ENCODE data around the gene SCRN2.

The SCRN2 gene

DNA sequence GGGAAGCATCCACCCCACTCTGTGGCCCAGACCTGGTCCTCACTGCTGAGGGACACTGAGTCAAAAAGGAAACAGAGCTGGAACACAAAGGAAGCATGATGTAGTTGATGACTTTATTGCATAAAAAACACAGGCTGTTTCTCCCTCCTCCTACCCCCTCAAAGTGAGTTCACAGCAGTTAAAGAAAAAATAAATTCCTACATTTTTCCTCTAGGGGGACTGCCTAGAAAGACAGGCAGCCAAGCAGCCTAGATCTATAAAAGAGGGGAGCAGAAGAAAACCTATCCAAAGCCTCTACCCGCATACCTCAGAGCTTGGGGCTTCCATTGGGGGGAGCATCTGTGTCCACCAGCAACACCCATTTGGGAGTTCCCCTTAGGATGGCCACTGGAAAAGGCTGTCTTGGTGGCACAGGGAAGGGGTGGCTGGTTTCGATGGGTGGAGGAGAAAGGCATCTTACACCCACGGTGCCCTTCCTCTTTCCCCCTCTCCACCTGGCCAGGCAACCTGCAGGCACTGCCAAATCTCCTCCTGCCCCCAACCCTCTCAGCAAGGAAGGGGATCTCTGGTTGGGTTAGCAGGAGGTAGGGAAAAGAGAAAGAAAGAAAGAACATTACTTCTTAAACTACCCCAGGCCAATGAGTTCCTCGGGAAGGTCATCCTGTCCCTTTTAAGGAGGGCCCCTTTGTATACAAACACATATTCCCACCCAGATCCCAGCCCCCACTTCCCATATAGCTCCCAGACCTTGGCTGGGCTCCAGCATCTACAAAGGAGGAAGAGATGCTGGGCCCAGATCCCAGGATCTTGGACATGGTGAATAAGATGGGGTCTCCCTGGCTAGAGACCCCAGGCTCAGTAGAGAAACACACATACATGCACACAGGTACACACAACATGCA lies 4.0 kb upstream of the SCRN2 start:
- DNase-seq = peak; percentile 28 to 60 (median 49)

DNA sequence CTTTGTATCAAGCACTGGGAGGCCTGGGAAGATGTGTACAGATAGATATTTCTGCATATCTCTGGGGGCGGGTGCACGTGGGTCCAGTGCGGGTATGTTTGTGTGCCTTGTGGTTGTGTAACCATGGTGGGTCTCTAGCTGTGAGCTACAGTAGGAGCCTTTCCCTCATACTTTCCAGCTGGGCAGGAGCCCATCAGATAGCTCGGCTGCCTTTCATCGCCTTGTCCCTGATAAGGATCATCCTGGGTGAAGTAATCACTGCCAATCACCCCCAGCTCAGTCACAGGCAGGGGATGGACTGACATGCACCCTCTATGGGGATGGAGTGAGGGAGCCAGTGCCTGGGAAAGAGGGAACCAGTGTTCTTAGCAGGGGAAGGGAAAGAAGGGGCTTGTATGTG lies 3.2 kb upstream of the SCRN2 start:
- DNase-seq = no peak

DNA sequence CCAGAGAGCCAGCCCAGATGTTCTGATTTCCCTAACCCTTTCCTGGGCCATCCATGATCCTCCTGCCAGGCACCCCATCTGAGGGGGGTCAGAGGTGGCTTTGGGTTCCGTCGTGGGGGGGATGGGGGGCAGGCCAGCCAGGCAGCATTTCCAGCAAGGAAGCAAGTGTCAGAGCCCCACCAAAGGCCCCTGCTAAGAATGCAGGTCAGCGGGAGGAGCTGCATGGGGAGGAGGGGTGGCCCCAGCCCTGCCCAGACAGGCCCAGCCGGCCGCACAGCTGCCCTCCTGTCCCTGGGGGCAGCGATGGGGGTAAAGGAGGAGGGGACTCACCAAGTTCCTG lies 2.3 kb upstream of the SCRN2 start:
- DNase-seq = no peak

DNA sequence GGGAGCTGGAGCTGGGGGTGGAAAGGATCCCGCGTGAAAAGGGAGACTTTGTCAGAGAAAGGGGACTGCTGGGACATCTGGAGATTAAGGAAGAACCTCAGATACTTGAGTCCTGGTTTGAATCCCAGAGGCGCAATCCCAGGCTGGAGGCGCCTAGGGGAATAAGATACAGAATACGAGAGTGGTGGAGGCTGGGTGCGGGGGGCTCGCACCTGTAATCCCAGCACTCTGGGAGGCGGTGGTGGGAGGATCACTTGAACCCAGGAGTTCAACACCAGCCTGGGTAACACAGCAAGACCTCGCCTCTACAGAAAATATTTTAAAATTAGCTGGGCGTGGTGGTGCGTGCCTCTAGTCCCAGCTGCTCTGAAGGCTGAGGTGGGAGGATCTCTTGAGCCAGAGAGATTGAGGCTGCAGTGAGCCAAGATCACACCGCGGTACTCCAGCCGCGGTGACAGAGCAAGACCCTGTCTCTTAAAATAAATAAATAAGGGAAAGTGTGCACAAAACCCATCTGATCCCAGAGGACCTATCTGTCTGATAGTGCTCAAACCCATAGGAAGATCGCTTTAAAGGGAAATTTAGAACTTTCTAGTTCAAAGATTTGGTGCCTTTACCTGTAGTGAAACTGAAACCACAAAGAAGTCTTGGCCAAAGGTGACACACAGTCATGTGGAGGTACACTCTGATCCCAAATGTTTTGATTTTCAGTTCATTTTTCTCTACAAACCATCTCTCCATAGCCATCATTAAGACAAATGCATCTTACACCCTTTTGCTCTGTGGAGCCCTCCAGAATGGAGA lies 617 bp upstream of the SCRN2 start:
- no peak for DNase-seq

DNA sequence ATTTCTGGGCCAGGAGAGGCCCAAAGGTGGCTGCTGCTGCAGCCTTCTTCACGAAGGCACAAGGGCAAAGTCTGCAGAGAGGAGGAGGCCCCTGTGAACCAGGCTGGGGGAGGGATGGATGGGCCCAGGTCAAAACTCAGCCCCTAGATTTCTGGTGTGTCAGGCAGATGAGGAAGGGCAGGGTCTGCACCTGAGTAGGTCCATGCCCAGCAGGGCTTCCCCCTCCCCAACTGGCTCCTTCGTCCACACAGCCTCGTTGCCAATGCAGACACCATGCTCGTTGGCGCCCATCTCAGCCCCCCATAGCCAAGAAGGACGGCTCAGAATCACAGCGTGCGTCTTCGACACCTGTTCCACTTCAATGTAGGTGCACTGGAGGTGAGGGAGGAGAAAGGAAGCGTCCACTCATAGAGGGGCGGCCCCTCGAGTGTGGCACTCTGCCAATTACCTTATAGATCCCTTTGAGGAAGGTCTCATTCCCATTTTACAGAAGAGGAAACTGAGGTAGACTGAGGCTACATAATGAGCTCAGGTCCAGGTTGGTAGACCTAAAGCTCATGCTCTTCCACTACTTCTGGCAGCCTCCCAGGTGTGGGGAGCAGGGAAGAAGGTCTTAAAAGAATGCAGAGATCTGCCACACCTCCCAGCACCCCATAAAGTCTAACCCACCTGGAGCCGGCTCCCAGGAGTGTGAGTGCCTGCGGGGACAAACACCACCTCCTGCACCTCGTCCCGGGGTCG lies 902 bp downstream of the SCRN2 start:
- no peak for DNase-seq

DNA sequence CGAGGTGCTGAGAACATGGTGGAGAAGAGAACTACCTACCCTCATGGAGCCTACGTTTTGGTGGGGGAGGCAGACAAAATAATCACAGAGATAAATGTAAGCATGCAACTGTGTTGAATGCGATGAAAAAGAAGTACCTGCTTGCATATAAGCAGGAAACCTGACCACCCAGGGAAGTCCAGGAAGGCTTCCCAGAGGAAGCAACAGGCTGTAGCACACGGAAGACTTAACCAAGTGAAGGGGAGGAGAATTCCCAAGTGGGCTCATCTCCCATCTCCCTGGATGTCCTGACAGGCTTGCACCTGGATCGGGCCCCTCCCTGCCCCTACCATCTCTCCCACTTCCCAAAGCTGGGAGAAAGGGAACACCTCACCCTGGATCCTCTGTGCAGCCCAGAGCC lies 2.0 kb downstream of the SCRN2 start:
- DNase-seq = no peak

DNA sequence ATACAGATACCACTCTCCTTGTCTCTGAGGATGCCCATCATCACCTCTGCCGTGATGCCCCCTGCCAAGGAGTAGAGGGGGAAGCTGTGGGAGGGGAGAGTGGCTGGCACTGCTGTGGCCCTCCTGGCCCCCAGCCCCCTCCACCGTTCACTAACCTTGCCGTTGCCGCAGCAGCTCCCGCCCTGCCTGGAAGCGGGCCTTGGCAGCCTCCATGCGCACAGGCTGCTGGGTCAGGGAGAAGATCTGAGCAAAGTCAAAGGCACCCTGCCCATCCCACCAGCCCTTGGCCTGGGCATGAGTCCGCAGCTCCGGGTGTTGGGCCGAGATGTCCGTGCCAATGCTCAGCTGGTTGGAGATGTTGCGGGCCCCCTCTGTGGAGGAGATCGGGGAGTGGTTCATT lies 2.4 kb downstream of the SCRN2 start:
- no peak for DNase-seq

DNA sequence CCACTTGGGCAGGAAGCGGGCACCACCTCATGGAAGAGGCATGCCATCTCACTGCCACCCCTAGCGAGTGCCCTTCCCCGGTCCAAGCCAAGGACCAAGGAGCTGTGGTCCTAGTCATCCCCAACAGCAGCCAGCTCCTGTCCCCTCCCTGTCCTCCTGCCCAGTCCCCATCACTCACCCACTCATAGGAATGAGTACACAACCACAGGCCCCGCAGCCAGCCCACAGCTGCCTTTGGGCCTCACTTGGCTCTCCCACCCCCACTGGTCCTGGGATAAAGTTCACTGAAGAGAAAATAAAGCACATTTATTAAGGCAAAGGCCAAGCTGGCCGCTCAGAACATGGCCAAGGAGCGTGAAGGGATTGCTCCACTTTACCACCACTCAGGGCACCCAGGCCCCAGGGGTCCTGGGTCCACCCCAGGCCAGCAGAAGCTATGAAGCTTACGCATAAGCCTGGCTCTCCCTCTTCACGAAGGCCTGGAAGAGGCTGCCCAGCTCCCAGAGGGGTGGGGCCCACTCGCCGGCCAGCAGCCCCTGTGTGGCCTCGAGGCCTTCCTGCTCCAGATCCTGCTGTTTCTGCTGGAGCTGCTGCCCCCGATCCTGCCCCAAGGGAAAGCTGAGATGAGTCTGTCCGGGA lies 3.6 kb downstream of the SCRN2 start:
- DNase-seq = no peak

DNA sequence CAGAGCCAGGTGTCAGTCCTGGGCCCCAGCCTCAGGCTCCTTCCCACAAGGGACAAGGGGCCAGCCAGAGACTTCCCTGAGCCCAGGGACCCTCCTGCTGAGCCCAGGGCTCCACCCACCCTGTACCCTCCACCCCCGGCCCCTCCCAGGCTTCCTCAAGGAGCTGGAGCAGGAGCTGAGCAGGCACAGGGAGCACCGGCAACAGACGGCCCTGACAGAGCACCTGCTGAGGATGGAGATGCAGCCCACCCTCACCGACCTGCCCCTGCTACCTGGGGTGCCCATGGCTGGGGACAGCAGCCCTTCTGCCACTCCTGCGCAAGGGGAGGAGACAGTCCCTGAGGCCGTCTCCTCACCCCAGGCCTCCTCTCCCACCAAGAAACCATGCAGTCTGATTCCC lies 4.5 kb downstream of the SCRN2 start:
- no peak for DNase-seq

DNA sequence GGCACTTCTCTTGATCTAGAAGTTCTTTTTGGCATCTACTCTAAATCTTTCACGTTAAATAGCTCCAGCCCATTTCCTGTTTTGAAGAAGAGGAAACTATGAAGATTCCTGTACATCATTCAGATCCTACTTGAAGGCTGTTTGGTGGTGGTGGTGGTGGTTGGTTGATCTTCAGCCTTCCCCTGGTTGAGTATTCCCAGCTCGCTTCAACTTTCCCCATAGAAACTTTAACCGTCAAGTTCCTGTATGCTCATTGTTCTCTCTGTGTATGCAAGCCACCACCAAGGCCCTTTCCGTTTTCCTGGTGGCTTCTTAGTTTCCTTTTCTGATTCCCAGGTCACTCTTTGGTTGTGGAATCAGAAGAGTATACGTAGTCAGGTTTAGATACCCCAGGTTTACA lies 6.3 kb downstream of the SCRN2 start:
- DNase-seq = no peak

DNA sequence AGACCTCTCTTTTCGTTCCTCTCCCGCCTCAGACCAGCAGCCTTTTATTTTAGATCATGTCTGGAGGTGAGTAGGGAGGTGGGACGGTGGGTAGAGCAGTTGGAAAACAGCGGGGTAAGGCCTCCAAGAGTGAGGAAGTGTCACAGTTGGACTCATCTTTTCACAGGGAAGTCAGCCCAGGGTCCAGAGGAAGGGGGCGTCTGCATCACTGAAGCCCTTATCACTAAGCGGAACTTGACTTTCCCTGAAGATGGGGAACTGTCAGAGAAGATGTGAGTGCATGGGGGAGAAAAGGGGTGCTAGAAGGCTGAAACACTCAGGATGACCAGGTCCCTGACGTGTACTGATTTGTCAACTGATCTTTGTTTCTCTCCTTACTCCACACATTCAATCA lies 9.1 kb downstream of the SCRN2 start:
- peak; percentile 78 to 85 (median 78) for DNase-seq

DNA sequence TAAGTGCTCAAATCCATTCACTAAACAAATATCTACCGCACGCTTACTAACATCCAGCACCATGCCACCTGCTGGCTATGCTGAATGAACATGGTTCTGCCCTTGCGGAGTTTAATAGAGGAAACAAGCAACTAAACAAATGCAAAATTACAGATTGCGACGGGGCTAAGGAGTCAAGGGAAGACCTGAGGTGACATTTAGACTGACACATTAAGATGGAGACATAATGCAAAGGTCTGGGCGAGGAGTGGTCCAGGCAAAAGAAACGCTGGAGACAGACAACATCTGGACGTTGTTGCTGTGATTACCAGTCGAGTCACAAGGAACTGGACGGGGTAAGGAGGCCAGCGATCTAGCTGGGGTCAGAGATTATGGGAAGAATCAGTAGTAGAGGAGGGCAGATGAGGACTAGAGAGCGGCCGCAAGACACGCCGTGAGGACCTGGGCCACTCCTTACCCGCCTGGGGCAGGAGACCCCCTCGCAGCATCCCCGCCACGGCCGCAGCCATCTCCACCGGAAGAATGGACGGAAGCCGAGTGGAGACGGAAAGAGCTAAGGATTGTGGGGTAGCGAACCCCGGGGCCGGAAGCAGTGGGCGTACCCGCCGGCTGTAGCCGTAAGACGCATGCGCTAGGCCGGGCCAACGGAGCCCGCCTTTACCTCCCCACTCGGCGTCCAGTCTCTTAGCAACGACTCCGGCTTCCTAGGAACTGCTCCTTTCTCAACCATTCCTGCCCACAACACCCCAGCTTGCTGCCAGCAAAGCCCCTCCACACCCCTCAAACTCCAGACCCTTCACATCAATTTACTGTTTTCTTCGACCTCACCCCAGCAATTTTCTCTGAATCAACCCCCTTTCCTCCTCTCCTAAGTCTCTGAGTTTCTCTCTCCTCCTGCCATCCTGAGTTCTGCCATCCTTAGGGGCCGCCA lies 9.8 kb downstream of the SCRN2 start, which contains the start of the genes LRRC46 and MRPL10:
Gene LRRC46 (plus strand): TSS at position 668 of the 931 bp plus-strand sequence. CDS start 320 bp downstream, outside the sequence.
Gene MRPL10 (minus strand): TSS at position 539 of the 931 bp plus-strand sequence. CDS start 30 bp downstream, at position 509.
- DNase-seq = peak; percentile 92 to 96 (median 95)

DNA sequence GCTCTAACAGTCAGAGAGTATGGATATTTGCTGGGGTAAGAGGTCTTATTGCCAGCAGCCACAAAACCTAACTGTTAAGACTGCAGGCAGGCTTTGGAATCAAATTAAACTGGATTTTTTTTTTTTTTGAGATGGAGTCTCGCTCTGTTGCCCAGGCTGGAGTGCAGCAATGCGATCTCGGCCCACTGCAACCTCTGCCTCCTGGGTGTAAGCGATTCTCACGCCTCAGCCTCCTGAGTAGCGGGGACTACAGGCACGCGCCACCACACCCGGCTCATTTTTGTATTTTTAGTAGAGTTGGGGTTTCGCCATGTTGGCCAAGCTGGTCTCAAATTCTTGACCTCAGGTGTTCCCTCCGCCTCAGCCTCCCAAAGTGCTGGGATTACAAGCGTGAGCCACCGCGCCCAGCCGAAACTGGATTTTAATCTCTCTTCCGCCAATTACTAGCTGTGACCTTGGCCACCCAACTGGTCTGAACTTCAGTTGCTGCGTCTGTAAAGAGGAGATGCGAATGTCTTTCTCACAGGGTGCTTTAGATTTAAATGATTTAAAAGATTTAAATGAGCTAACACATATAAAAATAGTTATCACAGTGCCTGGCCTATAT lies 10.6 kb downstream of the SCRN2 start:
- no peak for DNase-seq

DNA sequence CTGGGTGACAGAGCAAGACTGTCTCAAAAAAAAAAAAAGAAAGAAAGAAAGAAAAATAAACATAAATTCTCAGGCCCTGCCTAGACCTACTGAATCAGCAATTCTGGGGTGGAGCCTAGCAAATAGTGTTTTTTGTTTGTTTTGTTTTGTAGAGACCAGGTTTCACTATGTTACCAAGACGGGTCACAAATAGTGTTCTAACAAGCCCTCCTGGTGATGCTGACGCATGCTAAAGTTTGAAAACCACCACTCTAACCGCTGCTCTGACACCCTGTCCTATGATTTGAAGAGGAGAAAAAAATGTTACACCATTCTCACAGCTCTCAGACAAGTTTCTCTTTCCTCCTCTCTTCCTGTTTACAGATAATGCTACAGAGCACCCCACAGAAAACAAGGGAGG lies 11.2 kb downstream of the SCRN2 start:
- no peak for DNase-seq

DNA sequence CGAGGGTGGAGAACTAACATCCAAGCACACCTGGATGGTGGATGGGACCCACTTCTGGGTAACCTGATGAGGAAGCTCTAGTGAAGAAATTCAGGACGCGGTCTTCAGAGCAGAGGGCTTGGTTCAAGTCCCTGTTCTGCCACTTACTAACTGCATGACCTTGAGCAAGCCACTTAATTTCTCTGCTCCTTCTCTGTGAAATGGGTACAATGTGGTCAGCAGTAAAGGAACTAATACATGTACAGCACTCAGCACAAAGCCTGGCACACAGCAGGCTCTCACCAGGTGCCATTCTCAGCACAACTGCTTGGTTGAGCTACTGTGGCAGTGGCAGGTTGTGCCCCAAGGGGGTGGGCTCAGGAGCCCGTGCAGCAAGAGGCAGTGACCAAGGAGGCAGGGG lies 17.6 kb downstream of the SCRN2 start:
- no peak for DNase-seq

DNA sequence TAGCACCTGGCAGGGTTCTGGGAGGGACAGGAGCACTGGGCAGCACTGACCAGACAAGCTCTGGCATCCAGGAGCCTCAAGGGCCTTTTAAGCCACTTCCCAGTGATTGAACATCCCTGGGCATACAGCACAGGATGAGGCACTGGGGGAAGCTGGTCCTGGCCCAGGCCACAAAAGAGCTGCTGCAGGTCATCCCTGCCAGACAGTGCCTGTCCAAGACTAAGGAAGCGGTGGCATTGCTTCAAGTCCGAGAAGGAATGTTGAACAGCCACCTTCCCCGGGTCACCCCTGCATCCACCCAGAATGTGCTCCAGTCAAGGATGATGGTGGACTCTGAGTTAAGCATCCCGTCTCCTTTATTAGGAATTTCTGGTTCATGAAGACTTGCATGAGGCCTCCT lies 18.3 kb downstream of the SCRN2 start:
- DNase-seq = no peak

DNA sequence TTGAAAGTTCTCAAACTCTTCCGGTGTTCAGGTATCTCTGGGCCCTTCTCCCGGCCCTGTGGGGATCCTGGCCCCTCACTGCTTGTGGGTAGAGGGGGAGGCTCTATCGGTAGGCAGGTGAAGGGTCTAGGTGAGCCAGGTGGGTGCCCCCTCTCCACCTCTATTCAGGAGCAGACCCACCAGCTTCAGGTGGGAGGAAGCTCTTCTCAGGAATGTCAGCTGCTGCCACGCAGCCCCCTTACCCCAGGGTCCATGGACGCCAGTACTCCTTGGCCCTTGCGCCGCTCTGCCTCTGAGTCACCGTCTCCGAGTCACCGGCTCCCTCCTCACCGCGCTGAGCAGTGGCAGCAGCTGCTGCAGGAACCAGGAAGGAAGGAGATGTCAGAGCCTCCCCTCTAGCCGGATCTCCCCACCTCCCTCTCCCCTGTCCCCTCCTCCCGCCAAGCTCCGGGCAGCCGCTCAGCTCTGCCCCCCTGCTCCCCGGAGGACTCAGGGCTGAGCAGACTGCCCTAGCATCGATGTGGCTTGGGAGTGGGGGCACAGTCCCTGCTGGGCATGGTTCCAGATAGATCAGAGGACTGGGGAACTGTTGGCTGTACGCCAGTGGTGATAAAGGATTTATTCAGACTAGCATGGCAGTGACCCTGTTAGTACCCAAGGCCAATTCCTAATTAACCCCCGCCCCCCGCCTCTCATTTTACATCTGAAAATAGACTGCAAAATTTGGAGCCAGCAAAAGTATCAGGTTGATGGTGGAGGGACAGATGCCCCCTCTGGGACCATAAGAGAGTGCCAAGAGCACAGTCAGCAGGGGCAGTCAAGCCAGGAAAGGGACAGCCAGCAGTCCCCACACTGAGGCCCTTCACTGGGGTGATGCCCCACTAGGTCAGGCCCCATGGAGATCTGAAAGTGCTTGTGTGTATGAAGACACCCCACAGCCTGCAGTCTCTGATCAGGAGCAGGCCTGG lies 19.4 kb downstream of the SCRN2 start, which contains the start of gene OSBPL7:
Gene OSBPL7 (minus strand): TSS at position 371 of the 968 bp plus-strand sequence. CDS start 1,516 bp downstream, outside the sequence.
- peak; percentile 84 to 88 (median 85) for DNase-seq

DNA sequence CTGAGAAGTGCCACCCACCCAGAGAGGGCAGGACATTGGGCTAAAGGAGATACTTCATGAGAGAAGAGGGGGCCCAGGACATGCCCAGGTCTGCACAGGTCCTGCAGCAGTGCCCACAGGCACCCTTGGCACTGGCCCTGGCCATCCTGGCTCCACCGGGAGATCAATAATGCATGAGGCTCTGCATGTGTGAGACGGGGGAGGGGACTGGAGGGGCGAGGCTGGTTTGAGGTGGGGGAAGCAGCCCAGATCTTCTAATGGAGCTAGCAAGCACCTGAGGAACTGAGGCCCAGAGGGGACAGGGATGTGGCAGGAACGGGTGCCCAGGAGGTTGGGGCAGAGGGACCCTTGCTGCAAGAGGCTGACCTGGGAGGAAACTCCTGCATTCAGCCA lies 20.0 kb downstream of the SCRN2 start:
- DNase-seq = no peak

DNA sequence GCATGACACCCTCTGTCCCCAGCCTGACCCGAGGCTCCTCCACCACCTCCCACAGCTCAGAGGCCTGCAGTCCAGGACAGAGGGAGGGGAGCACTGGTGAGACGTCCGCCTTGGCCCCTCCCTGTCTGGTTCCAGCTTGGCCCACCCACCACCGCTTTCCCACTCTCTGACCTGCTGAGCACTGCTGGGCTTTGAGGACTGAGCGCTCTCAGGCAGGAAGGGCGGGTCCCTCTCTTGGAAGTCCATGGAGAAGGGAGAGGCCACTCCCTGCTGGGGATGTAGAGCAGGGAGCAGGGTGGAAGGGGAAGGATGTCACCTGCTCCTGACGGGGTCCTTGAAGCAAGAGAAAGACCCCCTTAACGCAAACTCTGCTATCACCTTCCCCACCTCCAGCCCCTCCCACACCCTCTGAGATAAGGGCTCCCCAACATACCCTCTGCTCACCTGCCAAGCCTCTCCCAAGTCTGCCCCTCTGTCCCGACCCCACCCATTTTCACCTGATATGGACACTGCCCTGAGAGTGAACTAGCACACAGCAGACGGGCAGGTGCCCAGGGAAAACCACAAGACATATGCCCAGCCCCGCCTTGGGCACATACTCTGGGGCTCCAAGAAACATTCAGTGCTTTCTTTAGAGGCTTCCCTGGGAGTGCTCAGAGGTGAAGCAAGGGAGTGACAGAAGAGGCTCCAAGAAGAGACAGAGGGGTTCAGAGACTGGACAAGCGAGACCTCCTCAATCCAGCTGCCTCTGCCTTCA lies 20.9 kb downstream of the SCRN2 start:
- no peak for DNase-seq

All from suppressor macrophage treated with lipopolysaccharide for 1 hour (primary cell).